NB4 (cell line): ENCODE measurements around the gene FMNL3.

Experiments
- MYC ChIP-seq: IDR thresholded peaks from 2 replicates; pipeline ENCODE4 v1.6.1; 2011; ENCODE audit warnings: low read depth, low read length
- POLR2A ChIP-seq: IDR thresholded peaks from 2 replicates; pipeline ENCODE4 v1.6.1; 2011; ENCODE audit warnings: mild to moderate bottlenecking; ENCODE audit not compliant: insufficient read length; ENCODE audit errors: extremely low read depth
- TF ChIP-seq, protein P1 (sequence below): IDR thresholded peaks from 2 replicates; pipeline ENCODE4 v1.6.1; 2011; ENCODE audit warnings: low read depth, low read length
- TF ChIP-seq, protein P2 (sequence below): IDR thresholded peaks from one replicate; pipeline ENCODE4 v1.5.1; 2012; ENCODE audit warnings: low read depth, low read length

DNA sequence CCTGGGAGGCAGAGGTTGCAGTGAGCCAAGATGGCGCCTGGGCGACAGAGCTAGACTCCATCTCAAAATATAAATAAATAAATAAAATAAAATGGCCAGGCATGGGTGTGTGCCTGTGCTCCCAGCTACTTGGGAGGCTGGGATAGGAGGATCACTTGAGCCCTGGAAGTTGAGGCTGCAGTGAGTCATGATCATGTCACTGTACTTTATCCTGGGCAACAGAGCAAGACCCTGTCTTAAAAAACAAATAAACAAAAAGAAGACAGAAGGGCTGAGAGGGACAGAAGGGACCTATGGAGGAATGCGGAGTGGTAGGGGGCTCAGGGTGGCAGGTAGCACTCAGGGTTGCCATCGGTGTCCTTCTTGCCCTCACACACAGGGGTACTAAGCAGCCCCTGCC, 43.0 kb downstream of the FMNL3 start:
- TF ChIP-seq, protein P1, sequence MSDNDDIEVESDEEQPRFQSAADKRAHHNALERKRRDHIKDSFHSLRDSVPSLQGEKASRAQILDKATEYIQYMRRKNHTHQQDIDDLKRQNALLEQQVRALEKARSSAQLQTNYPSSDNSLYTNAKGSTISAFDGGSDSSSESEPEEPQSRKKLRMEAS = no peak
- TF ChIP-seq, protein P2, sequence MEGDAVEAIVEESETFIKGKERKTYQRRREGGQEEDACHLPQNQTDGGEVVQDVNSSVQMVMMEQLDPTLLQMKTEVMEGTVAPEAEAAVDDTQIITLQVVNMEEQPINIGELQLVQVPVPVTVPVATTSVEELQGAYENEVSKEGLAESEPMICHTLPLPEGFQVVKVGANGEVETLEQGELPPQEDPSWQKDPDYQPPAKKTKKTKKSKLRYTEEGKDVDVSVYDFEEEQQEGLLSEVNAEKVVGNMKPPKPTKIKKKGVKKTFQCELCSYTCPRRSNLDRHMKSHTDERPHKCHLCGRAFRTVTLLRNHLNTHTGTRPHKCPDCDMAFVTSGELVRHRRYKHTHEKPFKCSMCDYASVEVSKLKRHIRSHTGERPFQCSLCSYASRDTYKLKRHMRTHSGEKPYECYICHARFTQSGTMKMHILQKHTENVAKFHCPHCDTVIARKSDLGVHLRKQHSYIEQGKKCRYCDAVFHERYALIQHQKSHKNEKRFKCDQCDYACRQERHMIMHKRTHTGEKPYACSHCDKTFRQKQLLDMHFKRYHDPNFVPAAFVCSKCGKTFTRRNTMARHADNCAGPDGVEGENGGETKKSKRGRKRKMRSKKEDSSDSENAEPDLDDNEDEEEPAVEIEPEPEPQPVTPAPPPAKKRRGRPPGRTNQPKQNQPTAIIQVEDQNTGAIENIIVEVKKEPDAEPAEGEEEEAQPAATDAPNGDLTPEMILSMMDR = no peak
- TF ChIP-seq MYC = no peak
- TF ChIP-seq POLR2A = no peak
